H1 (cell line): ENCODE measurements around the gene TCERG1.

Experiments
- CHD7 ChIP-seq: fragments of 300-600 bp; sonication (generic); IDR thresholded peaks from 2 replicates; pipeline ENCODE4 v1.7.1; 2012; ENCODE audit warnings: low read length, moderate library complexity, mild to moderate bottlenecking, inconsistent platforms; ENCODE audit not compliant: insufficient replicate concordance
- CTCF ChIP-seq, 3 experiments: IDR thresholded peaks; 1 replicate in 2 of 3; 2 replicates in 1 of 3; pipeline versions ENCODE4 v1.5.1 to v1.6.1; 2011; ENCODE audit warnings: low read length in 3 of 3, mild to moderate bottlenecking in 3 of 3, inconsistent platforms in 2 of 3, low read depth in 1 of 3, moderate library complexity in 1 of 3; ENCODE audit not compliant: insufficient read depth in 1 of 3; ENCODE audit errors: control extremely low read depth in 1 of 3
- EP300 ChIP-seq, 2 experiments: IDR thresholded peaks; 1 replicate in 1 of 2; 2 replicates in 1 of 2; pipeline ENCODE4 v1.6.1; 2011 to 2012; ENCODE audit warnings: low read depth in 2 of 2, low read length in 2 of 2, mild to moderate bottlenecking in 2 of 2, borderline replicate concordance in 1 of 2, inconsistent platforms in 1 of 2, moderate library complexity in 1 of 2
- POLR2A ChIP-seq, 2 experiments: IDR thresholded peaks; 1 replicate in 1 of 2; 2 replicates in 1 of 2; pipeline ENCODE4 v1.6.1; 2011; ENCODE audit warnings: low read depth in 2 of 2, low read length in 2 of 2, mild to moderate bottlenecking in 2 of 2; ENCODE audit errors: control extremely low read depth in 1 of 2
- RNF2 ChIP-seq: fragments of 200-900, 300-1000 bp; sonication (generic); IDR thresholded peaks from 2 replicates; pipeline ENCODE4 v1.7.1; 2016; ENCODE audit warnings: borderline replicate concordance, low read depth, mild to moderate bottlenecking, antibody characterized with exemption, low read length; ENCODE audit not compliant: poor library complexity, severe bottlenecking; ENCODE audit errors: missing control alignments

- TF ChIP-seq CTCF (IDR thresholded peaks at IDR 0.05; ENCODE audit: control extremely low read depth in 1 of 3, insufficient read depth in 1 of 3, low read depth in 1 of 3, low read length in 3 of 3) (no peak), CHD7 (no peak), EP300 (IDR thresholded peaks at IDR 0.05; ENCODE audit: borderline replicate concordance in 1 of 2, low read depth in 2 of 2, low read length in 2 of 2) (no peak), RNF2 (no peak), POLR2A (IDR thresholded peaks at IDR 0.05; ENCODE audit: control extremely low read depth in 1 of 2, low read depth in 2 of 2, low read length in 2 of 2) (no peak)
Observed at GRCh38 chr5:146549615-146550014, 102.5 kb downstream of the TCERG1 start.
